Fibroblast of mammary gland (primary cell): Measurements from ENCODE around the gene CORO2B.

ENCODE experiments used
- DNase-seq: peaks from one replicate; pipeline ENCODE4 v3.0.0-alpha.2; 2010; ENCODE audit warnings: low read depth
- H3K4me3 ChIP-seq: 2 replicates; pipeline ENCODE4 v1.5.1; 2011; ENCODE audit warnings: low read depth, mild to moderate bottlenecking, low read length, moderate library complexity; ENCODE audit not compliant: control insufficient read depth
- CTCF ChIP-seq: conservative IDR thresholded peaks from 2 replicates; pipeline ENCODE4 v1.5.1; 2011; ENCODE audit warnings: low read depth, low read length, inconsistent platforms; ENCODE audit not compliant: control insufficient read depth, insufficient read depth

Gene CORO2B

GRCh38 chr15:68768321-68768720, 189.5 kb downstream of the CORO2B start:
- DNase-seq: peak; percentile 29
- TF ChIP-seq CTCF: no peak
- no peak overlapping the region for H3K4me3 ChIP-seq

GRCh38 chr15:68769702-68770101, 190.9 kb downstream of the CORO2B start:
- DNase-seq: no peak
- no peak overlapping the region for H3K4me3 ChIP-seq
- no peak for TF ChIP-seq CTCF

GRCh38 chr15:68770216-68770615, 191.4 kb downstream of the CORO2B start:
- no peak for TF ChIP-seq CTCF
- no peak for DNase-seq
- H3K4me3 ChIP-seq: no peak overlapping the region

GRCh38 chr15:68773036-68773435, 194.2 kb downstream of the CORO2B start:
- no peak overlapping the region for H3K4me3 ChIP-seq
- no peak for TF ChIP-seq CTCF
- DNase-seq: no peak

- no peak overlapping the region for H3K4me3 ChIP-seq
- no peak for TF ChIP-seq CTCF
- DNase-seq: no peak
These were observed 195.3 kb downstream of the CORO2B start for GRCh38 chr15:68774120-68774519.

GRCh38 chr15:68774521-68775235, 195.9 kb downstream of the CORO2B start:
- no peak for DNase-seq
- no peak for TF ChIP-seq CTCF
- H3K4me3 ChIP-seq: no peak overlapping the region

- DNase-seq: no peak
- H3K4me3 ChIP-seq: no peak overlapping the region
- no peak for TF ChIP-seq CTCF
These were observed 196.4 kb downstream of the CORO2B start for GRCh38 chr15:68775236-68775577.
